Psoas muscle (tissue), 8 donors: ENCODE data around the gene FKBP5. TPM values are rescaled to one million over a fixed set of nuclear protein-coding genes. Genes with fewer than 3 reads are reported as not detected.

ENCODE experiments used
- ATAC-seq, 4 donors: fragments of 200-7000 bp; cut with Tn5 transposase; one replicate each; pipeline ENCODE4 v1.9.1; 2020; ENCODE audit warnings: moderate library complexity in 3 of 4, mild to moderate bottlenecking in 2 of 4
- DNase-seq, 2 donors: peaks; one replicate each; pipeline ENCODE4 v3.0.0-alpha.2; 2020
- H3K27ac ChIP-seq: fragments of 200-600 bp; one replicate; pipeline ENCODE4 v1.8.0; 2022
- H3K27me3 ChIP-seq, 3 donors: fragments of 200-600 bp in 1 of 3; one replicate each; pipeline versions ENCODE4 v1.6.1 to v1.8.0; 2013 to 2022; ENCODE audit warnings: low read length in 2 of 3, mild to moderate bottlenecking in 2 of 3, moderate library complexity in 1 of 3; ENCODE audit not compliant: insufficient read depth in 3 of 3
- H3K36me3 ChIP-seq, 2 donors: fragments of 200-600 bp in 1 of 2; one replicate each; pipeline versions ENCODE4 v1.6.1 to v1.8.0; 2013 to 2022; ENCODE audit warnings: low read depth in 1 of 2, mild to moderate bottlenecking in 1 of 2, moderate library complexity in 1 of 2; ENCODE audit not compliant: insufficient read depth in 1 of 2
- H3K4me1 ChIP-seq: fragments of 200-600 bp; one replicate; pipeline ENCODE4 v1.8.0; 2022
- H3K4me3 ChIP-seq: fragments of 200-600 bp; one replicate; pipeline ENCODE4 v1.8.0; 2022; ENCODE audit warnings: mild to moderate bottlenecking
- H3K9me3 ChIP-seq: fragments of 200-600 bp; one replicate; pipeline ENCODE4 v1.8.0; 2022
- WGBS, 3 donors: extraction: QIAGEN DNeasy Blood & Tissue Kit; methylation state at CpG; one replicate each; pipeline versions ENCODE4 v1.1.6 to v1.1.7; 2013; 5-methylcytosine and 5-hydroxymethylcytosine counted together
- intact Hi-C, 2 donors: fragments of 100-400 bp; cut with DNase I; formaldehyde crosslinking; loops; one replicate each; pipeline versions ENCODE4 v1.11.0 to v1.14.2; 2022
- polyA plus RNA-seq, 3 donors: library from polyadenylated mRNA; stranded (reverse); fragments of 200-250 nt; gene quantifications; one replicate each; pipeline ENCODE4 v1.2.3, GENCODE V29; 2013
- total RNA-seq, 4 donors: library from RNA; stranded (reverse); fragmentation: NEBNext Ultra II Directional in 2 of 4; extraction: Animal tissue kit (Norgen Biotek cat#: 25700) in 2 of 4; gene quantifications; one replicate each; pipeline versions ENCODE4 v1.2.1 to v1.2.4, GENCODE V29; 2021 to 2023
- TF ChIP-seq, protein P1 (sequence below): fragments of 200-600 bp; IDR thresholded peaks from one replicate; pipeline ENCODE4 v1.8.0; 2022; ENCODE audit warnings: antibody characterized with exemption
- donor health status: healthy with polysubstance abuse.
- donor health status: DM: no; HTN: no; CAD: no; lungs with moderate emphysema.
- donor health status: Bipolar disorder and iron deficiency.
- donor health status: healthy.
- donor health status: DM: yes; HTN: yes; CAD: no.
- donor health status: DM: no; HTN: no; CAD: no.
- donor health status: DM: no; HTN: no; CAD: no.
- donor health status: DM: yes; HTN: yes; CAD: no.

The FKBP5 gene
- total and polyA plus RNA-seq, 7 donors, result 56.5 to 1,905 (median 542) TPM

- Histone ChIP-seq H3K36me3 (no peaks in the 10 kb centered on the region), H3K9me3 (peaks cover 9% of the 10 kb centered on the region), H3K27ac (no peak overlapping the region), H3K4me3 (no peak overlapping the region), H3K4me1 (no peaks in the 10 kb centered on the region), H3K27me3 (peaks cover 0 to 7% (median 0%) of the 10 kb centered on the region in 3 donors)
- no peak for DNase-seq
- intact Hi-C loops, result no loop called here
- ATAC-seq, result no peak
- TF ChIP-seq, protein P1, sequence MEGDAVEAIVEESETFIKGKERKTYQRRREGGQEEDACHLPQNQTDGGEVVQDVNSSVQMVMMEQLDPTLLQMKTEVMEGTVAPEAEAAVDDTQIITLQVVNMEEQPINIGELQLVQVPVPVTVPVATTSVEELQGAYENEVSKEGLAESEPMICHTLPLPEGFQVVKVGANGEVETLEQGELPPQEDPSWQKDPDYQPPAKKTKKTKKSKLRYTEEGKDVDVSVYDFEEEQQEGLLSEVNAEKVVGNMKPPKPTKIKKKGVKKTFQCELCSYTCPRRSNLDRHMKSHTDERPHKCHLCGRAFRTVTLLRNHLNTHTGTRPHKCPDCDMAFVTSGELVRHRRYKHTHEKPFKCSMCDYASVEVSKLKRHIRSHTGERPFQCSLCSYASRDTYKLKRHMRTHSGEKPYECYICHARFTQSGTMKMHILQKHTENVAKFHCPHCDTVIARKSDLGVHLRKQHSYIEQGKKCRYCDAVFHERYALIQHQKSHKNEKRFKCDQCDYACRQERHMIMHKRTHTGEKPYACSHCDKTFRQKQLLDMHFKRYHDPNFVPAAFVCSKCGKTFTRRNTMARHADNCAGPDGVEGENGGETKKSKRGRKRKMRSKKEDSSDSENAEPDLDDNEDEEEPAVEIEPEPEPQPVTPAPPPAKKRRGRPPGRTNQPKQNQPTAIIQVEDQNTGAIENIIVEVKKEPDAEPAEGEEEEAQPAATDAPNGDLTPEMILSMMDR, result no peak
- 50 to 57% (median 56%) methylated on average over 6 of the region's 6 CpGs for WGBS, 3 donors
Measured at GRCh38 chr6:35547676-35548075, 141.0 kb downstream of the FKBP5 start.

GRCh38 chr6:35544769-35545361 lies 143.8 kb downstream of the FKBP5 start:
- 48 to 60% (median 55%) methylated on average over 9 to 13 of the region's 13 CpGs for WGBS, 3 donors
- Histone ChIP-seq H3K27me3 (peaks cover 0 to 7% (median 0%) of the 10 kb centered on the region in 3 donors), H3K36me3 (no peaks in the 10 kb centered on the region), H3K9me3 (no peaks in the 10 kb centered on the region), H3K4me3 (no peak overlapping the region), H3K27ac (no peak overlapping the region), H3K4me1 (no peaks in the 10 kb centered on the region)
- intact Hi-C loops, result no loop called here
- TF ChIP-seq, protein P1, result no peak
- ATAC-seq (no peak), DNase-seq (no peak)

DNA sequence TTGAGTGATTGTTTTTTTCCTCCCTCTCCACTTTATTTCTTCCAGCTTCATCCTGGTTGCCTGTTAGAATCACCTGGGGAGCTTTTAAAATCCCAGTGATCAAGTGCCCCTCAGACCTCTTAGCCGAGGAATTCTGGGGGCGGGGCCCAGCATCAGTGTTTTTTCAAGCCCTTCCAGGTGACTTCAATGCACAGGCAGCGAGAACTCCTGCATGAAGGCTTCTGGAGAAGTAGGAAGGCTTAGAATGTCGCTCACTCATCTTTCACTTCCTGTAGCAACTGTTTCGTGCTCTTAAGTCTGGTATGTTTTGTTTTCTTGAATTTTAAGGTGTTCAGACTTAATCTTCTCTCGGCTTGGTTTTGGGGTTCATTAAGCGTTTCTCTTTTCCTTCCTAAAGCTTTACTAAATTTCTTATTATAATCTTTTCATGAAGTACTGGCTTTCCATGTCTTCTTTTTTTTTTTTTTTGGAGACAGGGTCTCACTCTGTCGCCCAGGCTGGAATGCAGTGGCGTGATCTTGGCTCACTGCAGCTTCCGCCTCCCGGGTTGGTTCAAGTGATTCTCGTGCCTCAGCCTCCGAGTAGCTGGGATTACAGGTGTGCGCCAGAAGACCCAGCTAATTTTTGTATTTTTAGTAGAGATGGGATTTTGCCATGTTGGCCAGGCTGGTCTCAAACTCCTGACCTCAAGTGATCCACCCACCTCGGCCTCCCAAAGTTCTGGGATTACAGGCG lies 145.1 kb downstream of the FKBP5 start:
- DNase-seq (no peak), ATAC-seq (no peak)
- Histone ChIP-seq H3K4me1 (no peaks in the 10 kb centered on the region), H3K4me3 (no peak overlapping the region), H3K27me3 (peaks cover 0 to 7% (median 0%) of the 10 kb centered on the region in 3 donors), H3K36me3 (no peaks in the 10 kb centered on the region), H3K9me3 (no peaks in the 10 kb centered on the region), H3K27ac (no peak overlapping the region)
- intact Hi-C loops, result no loop called here
- TF ChIP-seq, protein P1, result no peak
- 76 to 79% (median 76%) methylated on average over 16 of the region's 16 CpGs for WGBS, 3 donors

DNA sequence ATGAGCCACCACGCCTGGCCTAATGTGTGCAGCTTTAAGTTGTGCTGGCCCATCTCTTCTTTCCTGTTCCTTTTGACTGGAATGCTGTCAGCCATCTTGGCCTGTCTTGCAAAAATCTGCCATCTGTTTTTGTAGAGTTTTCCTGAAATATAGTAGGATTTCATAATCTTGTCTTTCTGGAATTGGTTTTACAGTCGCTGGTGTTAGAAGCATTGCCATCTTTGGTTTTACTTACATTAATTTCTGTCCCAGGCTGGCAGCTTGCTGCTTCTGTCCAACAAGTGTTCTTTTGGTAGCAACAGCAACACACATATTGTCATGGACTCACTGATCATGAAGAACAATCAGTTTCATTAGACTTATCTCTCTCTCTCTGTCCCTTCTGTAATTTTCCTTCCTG lies 146.9 kb downstream of the FKBP5 start:
- no peak overlapping the region for H3K4me3 ChIP-seq
- WGBS, 3 donors, result 87 to 92% (median 88%) methylated on average over 2 of the region's 2 CpGs
- no peaks in the 10 kb centered on the region for H3K36me3 ChIP-seq
- ATAC-seq (no peak), DNase-seq (no peak)
- H3K9me3 ChIP-seq, result no peaks in the 10 kb centered on the region
- TF ChIP-seq, protein P1, result no peak
- H3K27ac ChIP-seq, result no peak overlapping the region
- no peaks in the 10 kb centered on the region for H3K4me1 ChIP-seq
- intact Hi-C loops, result no loop called here
- H3K27me3 ChIP-seq, result peaks cover 0 to 7% (median 0%) of the 10 kb centered on the region in 3 donors
